Measurements from ENCODE around the gene TMEM39B.
"Not testable (repeated sequence)": the region's sequence is repeated elsewhere in the genome, so short reads cannot be mapped to it uniquely, and the experiment has no call there.

TMEM39B gene

DNA sequence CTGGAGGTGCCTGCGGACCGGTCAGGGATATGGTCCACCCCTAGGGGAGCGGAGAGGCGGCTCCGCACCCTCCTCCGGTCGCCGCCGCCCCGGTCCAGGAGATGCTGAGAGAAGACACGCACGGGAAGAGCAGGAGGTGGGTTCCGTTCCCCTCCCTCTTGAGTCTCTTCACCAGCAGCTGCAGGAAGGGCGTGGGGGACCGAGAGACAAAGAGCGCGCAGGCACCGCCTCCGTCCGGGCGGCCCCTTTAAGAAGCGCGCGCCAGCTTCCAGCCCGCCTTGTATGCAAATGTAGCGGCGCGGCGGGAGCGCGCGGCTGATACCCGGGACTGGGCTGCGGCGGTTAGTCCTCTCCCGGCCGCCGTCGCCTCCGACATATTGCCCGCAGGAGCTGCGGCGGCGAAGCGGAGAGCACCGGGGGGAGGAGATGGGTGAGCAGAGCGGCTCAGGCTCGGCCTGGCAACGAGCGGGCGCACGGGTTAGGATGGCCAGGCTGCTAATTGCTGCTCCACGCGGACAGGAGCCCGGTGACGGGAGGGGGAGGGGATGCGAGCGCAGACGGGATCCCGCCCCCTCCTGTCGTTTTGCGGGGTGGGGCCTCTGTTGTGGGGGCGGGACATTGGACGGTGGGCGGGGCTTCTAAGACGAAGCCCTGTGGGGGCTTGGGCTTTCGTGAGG lies at the start of gene TMEM39B:
TMEM39B (plus strand) TSS at position 318 of the 677 bp plus-strand sequence; CDS start at position 427, 109 bp downstream.
- peak; percentile 84 for DNase-seq (ENCODE audit: low read depth)

- DNase-seq (ENCODE audit: low read depth) = no peak
These were observed 49.4 kb upstream of the TMEM39B start for GRCh38 chr1:32023351-32023750.

DNA sequence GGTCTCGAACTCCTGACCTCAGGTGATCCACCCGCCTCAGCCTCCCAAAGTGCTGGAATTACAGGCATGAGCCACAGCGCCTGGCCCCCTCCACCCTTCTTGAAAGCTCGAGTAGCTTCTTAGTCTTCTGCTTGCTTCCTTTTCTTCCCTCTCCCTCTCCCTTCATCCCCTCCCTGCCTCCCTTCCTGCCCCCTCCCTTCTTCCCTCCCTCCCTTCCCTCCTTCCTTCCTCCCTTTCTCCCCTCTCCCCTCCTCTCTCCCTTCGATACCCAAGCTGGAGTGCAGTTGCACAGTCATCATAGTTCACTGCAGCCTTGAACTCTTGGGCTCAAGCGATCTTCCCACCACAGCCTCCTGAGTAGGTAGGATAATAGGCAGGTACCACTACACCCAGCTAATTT lies 47.2 kb upstream of the TMEM39B start:
- no peak for DNase-seq (ENCODE audit: low read depth)

GRCh38 chr1:32028746-32029145 lies 44.0 kb upstream of the TMEM39B start:
- no peak for DNase-seq (ENCODE audit: low read depth)

DNA sequence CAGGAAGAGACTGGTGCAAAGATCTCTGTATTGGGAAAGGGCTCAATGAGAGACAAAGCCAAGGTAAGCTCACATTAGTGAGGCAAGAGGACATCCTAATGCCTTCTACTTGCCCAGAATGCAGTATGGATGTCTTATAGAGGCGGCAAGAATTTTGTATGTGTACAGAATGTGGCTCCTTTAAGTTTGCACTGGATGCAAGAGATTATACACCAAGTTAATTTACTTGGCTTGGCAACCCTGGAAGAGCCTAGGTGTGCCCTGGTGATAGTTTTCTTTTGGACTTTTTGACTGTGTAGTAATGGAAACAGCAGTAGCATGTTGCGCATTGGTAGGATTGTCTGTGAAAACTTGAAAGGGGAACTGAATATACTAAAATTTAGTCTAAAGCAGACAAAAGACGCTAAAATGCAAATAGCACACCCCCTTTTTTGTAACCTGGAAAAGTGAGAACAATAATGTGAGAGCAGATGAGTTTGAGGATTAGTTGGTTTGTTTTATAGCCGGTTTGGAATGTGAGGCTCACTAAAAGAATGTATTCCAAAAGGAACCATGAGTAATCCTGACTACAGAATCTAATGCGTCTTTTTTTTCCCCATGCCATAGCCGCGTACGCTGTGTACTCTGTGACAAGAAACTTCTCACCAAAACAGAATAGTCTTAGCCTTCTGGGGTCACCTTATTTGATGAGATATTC lies 41.0 kb upstream of the TMEM39B start:
- DNase-seq (ENCODE audit: low read depth) = no peak

DNA sequence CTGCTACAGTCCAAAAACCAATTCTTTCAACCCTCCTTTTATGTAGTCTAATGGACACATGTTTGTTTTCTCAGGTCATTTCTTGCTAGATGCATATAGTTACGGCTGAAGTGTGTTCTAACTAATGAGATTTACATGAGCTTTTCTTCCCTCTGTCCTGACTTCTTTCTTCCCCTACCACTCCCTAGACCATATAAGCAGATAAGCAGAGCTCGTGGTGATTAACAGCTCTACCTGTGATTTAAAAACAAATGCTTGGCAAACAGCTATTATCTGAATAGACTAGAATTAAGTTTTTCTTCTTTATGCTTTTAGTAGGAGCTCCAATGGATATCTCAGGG lies 40.5 kb upstream of the TMEM39B start:
- DNase-seq (ENCODE audit: low read depth) = no peak

DNA sequence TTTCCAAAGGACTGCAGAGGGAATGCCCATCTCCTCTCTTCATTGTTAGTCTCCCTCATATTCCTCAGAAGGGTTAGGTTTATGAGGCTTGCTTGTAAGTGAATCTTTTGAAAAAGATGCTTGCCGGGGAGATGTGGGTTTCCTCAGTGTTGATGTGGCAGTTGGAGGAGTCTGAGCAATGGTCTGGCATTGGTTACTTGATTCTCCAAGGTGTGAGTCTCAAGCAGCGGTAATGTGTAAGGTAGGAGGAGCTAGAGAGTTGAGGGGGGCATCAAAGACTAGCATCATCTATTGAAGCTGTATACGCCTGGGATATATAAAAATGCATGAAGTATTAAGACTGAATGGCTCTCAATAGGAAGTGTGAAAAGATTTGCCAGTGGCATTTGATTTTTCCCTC lies 37.6 kb upstream of the TMEM39B start:
- DNase-seq (ENCODE audit: low read depth) = no peak

GRCh38 chr1:32040711-32041110 lies 32.0 kb upstream of the TMEM39B start:
- DNase-seq (ENCODE audit: low read depth) = no peak

- DNase-seq (ENCODE audit: low read depth) = no peak
These were observed 30.4 kb upstream of the TMEM39B start for GRCh38 chr1:32042330-32042729.

DNA sequence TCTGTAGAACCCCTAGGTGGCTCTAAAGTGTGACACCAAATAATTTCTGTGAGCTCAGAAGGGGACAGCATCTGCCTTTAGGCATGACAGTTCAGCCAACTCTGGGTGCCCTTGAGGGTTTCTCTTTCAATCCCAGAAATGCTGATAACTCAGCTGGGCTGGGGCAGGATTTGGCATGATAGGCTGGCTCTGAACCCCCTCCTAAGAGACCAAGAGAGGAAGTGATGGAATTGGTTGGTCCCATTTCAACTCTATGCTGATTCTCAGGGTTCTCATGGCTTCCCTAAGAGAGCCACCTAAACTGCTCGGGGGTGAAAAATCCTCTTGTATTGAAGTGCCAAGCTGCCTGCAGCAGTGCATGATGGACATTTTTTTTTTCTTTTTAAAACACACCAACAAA lies 28.5 kb upstream of the TMEM39B start:
- no peak for DNase-seq (ENCODE audit: low read depth)

DNA sequence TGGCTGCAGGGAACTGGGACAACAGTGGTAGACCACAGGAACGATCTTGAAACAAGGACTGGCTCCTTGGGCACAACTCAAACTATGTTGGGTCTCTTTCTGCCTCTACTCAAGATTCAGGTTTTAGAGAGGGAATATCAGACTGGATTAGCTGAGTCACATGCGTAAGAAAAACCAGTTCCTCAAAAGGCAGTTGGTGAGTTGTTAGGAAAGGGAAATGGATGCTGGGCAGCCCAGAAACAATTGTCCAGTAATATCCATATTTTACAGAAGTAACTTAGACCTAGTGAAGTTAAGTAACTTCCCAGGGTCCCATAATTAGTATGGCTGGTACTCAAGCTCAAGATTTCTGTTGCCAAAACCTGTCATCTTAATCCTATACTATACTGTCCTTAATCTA lies 27.0 kb upstream of the TMEM39B start:
- DNase-seq (ENCODE audit: low read depth) = no peak

DNA sequence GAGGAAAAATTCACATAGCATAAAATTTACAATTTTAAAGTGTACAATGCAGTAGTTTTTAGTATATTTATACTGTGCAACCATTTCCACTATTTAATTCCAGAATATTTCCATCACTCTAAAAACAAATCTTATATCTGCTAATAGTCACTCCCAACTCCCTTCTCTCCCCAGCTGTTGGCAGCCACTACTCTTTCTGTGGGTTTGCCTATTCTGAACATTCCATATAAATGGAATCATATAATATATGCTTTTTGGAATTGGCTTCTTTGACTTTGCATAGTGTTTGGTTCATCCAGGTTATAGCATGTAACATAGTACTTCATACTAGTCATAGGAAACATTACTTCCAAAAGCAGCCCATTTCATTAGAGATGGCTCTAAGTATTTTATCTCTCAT lies 25.0 kb upstream of the TMEM39B start:
- DNase-seq (ENCODE audit: low read depth) = no peak

DNA sequence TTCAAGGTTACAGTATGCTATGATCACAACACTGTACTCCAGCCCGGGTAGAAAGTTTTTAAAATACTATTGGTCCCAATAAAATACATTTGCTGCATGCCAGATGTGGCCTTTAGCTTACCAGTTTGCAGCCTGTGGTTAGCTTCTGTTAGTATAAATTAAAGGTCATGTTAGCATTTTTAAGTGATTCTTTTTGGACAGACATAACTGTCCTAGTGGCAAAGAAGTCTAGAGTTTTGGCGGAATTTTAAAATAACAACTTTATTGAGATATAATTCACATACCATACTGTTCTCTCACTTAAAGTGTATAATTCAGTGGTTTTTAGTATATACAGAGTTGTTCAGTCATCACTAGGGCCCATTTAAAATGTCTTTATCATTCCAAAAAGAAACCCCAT lies 24.3 kb upstream of the TMEM39B start:
- DNase-seq (ENCODE audit: low read depth) = no peak

GRCh38 chr1:32051706-32052105 lies 21.0 kb upstream of the TMEM39B start:
- no peak for DNase-seq (ENCODE audit: low read depth)

DNA sequence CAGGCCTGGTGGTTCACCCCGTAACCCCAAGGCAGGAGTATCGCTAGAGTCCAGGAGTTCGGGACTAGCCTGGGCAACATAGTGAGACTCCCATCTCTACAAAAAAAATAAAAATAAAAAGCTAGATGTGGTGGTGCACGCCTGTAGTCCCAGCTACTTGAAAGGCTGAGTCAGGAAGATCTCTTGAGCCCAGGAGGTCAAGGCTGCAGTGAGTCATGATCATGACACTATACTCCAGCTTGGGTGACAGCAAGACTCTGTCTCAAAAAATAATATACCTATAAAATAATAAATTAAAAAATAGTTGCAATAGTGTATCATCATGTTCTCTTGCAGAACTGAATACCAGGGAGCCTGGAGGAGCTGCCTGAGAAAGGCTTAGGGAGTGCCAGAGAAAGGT lies 19.9 kb upstream of the TMEM39B start:
- no peak for DNase-seq (ENCODE audit: low read depth)

- no peak for DNase-seq (ENCODE audit: low read depth)
These were observed 17.3 kb upstream of the TMEM39B start for GRCh38 chr1:32055416-32055815.

DNA sequence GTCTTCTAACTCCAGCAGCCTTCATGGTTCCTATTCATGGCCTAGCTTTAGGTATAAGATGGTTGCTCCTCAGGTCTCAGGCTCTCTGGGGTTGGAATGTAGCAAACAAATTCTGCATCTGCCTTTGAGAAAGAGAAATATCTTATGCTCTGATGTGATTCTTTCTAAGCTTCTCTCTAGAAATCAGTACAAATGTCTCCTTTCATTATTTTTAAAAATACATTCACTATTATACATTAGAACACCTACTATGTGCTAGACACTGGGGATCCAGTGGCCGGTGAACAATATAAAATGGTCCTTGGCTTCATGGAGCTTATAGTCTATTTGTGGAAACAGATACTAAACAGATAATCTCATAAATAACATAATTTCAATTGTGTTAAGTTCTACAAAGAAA lies 16.1 kb upstream of the TMEM39B start:
- DNase-seq (ENCODE audit: low read depth) = no peak

DNA sequence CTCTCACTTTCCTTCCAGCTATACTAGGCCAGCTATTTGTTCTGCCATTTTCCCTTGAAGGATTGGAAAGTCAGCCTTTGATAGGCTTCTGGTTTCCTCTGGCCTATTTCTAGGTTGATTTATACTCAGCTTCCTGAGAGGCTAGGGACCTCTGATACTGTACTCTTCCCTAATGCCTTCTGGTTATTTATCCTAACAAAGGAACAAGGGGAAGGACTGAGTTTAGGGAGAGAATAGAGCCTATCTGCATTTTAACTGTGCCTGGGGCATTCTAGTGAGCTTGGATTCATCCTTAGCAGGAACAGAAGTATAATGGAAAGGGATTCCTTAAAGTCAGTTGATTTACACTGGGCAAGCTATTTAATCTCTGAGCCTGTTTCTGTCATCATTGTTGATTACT lies 11.8 kb upstream of the TMEM39B start:
- DNase-seq (ENCODE audit: low read depth) = no peak

- no peak for DNase-seq (ENCODE audit: low read depth)
These were observed 9.9 kb upstream of the TMEM39B start for GRCh38 chr1:32062867-32063230.

DNA sequence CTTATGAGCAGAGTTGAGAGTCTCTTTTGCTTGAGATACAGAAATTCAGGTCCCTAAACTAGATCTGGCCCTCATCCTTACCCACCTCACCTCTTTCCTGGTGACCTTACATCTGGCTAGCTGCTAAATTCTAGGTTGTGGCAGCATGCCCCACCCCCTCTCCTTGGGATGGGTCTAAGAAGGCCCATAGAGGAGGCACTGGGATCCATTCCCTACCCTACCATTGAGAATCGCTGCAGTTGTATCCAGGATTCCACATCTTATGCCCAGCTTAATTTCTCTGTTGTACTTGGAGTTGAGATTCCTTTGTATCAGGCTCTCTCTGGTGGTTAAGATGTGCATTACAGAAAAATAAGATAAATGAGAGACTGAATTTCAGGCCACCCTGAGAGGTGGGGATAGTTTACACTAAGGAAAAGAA lies 9.5 kb upstream of the TMEM39B start:
- no peak for DNase-seq (ENCODE audit: low read depth)

DNA sequence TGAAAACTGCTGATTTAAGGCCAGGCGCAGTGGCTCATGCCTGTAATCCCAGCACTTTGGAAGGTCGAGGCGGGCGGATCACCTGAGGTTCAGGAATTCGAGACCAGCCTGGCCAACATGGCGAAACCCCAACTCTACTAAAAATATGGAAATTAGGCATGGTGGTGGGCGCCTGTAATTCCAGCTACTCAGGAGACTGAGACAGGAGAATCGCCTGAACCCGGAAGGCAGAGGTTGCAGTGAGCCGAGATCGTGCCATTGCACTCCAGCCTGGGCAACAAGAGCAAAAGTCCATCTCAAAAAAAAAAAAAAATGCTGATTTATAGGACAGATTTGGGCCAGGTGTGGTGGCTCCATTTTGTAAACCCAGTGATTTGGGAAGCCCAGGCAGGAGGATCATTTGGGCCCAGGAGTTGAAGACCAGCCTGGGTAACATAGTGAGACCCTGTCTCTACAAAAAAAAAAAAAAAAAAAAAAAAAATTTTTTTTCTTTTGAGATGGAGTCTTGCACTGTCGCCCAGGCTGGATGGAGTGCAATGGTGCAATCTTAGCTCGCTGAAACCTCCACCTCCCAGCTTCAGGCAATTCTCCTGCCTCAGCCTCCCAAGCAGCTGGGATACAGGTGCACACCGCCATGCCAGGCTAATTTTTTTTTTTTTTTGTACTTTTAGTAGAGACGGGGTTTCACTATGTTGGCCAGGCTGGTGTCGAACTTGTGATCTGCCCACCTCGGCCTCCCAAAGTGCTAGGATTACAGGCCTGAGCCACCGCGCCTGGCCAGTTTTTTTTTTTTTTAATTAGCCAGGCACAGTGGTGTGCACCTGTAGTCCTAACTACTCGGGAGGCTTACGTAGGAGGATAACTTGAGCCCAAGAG lies 6.9 kb upstream of the TMEM39B start:
- not testable (repeated sequence) for DNase-seq (ENCODE audit: low read depth)

- DNase-seq (ENCODE audit: low read depth) = no peak
These were observed 6.3 kb upstream of the TMEM39B start for GRCh38 chr1:32066489-32066873.

GRCh38 chr1:32068957-32069588 lies 3.7 kb upstream of the TMEM39B start:
- DNase-seq (ENCODE audit: low read depth) = no peak
